Stimulated activated naive B cell treated with anti-CD40 and anti-IgM and Interleukin-4, amounts not matched to agents 10 μg/mL and 1 μg/mL and 100 μg/mL, for 72 hours (primary cell): ENCODE data around the gene RAET1G.
A peak's percentile ranks its signal among the peaks of the same experiment; 100 is the strongest.
"Not testable (repeated sequence)": the region's sequence is repeated elsewhere in the genome, so short reads cannot be mapped to it uniquely, and the experiment has no call there.

ENCODE experiments used
- ATAC-seq, 2 donors: fragments of 150-1000 bp; cut with Tn5 transposase; replicated peaks; 2 replicates each; pipeline ENCODE4 v1.10.0; 2021; ENCODE audit warnings: moderate library complexity in 1 of 2
- DNase-seq: peaks from one replicate; pipeline ENCODE4 v3.0.0; 2021
- H3K27ac Mint-ChIP-seq: one replicate; pipeline ENCODE4 v1.8.0; 2022; ENCODE audit warnings: mild to moderate bottlenecking, mixed read lengths
- H3K27me3 Mint-ChIP-seq, 2 donors: one replicate each; pipeline ENCODE4 v1.8.0; 2022; ENCODE audit warnings: mixed read lengths in 2 of 2
- H3K36me3 Mint-ChIP-seq, 2 donors: one replicate each; pipeline ENCODE4 v1.8.0; 2022; ENCODE audit warnings: mixed read lengths in 2 of 2, mild to moderate bottlenecking in 1 of 2
- H3K4me1 Mint-ChIP-seq, 2 donors: one replicate each; pipeline ENCODE4 v1.8.0; 2022; ENCODE audit warnings: mixed read lengths in 2 of 2, mild to moderate bottlenecking in 1 of 2
- H3K4me3 Mint-ChIP-seq, 2 donors: one replicate each; pipeline ENCODE4 v1.8.0; 2022; ENCODE audit warnings: mild to moderate bottlenecking in 2 of 2, mixed read lengths in 2 of 2, moderate library complexity in 1 of 2
- H3K9me3 Mint-ChIP-seq, 2 donors: one replicate each; pipeline ENCODE4 v1.8.0; 2022; ENCODE audit warnings: mixed read lengths in 2 of 2, mild to moderate bottlenecking in 1 of 2

RAET1G gene

DNA sequence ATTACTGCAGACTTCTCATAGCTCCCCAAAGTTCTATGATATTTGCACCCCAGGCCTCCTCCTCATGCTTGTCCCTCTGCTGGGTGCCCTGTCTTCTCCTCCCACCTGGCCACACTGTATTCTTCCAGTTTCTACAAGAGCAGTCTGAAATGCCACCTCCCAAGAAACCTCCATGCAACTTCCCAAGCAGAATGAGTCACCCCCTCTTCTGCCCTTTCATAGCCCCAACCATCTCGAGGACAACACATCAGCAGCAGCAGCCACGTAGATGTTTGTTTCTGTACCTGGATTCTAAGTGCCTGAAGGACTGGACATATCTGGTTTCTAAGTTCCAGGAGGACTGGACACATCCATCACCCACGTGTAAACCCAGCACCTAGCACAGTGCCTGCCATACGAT, 12.3 kb upstream of the RAET1G start:
- no peak for ATAC-seq
- no peak overlapping the region for H3K4me3 Mint-ChIP-seq

DNA sequence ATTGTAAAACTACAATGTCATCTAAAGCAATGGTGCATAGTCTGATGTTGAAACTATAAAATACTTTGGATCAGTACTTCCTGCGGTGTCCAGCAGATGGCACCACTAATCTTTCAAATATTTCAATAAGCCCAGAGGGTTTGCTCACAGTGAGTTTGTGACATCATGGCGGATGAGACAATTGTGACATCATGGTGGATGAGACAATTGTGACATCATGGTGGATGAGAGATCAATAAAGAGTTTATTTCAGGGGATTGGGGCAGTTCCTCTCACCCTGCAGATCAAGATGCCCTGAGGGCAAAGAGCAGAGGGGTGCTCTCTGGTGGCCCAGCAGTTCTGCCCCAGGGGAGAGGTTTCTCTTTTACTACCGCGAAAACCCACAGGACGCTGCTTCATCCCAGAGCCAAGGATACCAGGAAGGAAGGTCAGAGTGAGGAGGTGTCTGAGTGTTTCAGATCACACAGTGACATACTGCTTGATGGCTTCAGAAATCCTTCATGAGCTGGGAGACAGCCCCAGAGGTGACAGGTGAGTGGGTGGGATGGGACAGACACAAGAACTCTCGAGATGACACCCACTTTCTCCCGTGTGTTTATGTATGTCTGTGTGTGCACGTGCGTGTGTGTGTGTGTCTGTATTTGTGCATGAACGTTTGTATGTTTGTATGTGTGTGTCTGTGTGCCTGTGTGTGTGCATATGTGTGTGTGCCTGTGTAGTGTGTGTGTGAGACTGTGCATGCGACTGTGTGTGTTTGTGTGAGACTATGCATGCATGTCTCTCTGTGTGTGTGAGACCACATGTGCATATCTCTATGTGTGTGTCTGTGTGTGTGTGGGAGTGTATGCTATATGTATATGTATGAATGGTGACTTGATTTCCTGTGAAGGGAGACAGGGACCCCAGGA, 11.6 kb upstream of the RAET1G start:
- Mint-ChIP-seq H3K9me3 (no peaks in the 10 kb centered on the region), H3K4me1 (peaks cover 18 to 27% of the 10 kb centered on the region in 2 donors), H3K4me3 (no peak overlapping the region), H3K27me3 (peaks cover 73 to 96% of the 10 kb centered on the region in 2 donors), H3K27ac (no peak overlapping the region), H3K36me3 (no peaks in the 10 kb centered on the region)
- peak; percentile 28 to 49 for ATAC-seq
- peak; percentile 60 for DNase-seq

More for the DNA sequence above, 12.3 kb upstream of the RAET1G start:
- H3K4me1 Mint-ChIP-seq, result peaks cover 21 to 33% of the 10 kb centered on the region in 2 donors
- H3K9me3 Mint-ChIP-seq, result no peaks in the 10 kb centered on the region
- peaks cover 73 to 96% of the 10 kb centered on the region in 2 donors for H3K27me3 Mint-ChIP-seq
- DNase-seq, result no peak
- H3K27ac Mint-ChIP-seq, result no peak overlapping the region
- no peaks in the 10 kb centered on the region for H3K36me3 Mint-ChIP-seq

DNA sequence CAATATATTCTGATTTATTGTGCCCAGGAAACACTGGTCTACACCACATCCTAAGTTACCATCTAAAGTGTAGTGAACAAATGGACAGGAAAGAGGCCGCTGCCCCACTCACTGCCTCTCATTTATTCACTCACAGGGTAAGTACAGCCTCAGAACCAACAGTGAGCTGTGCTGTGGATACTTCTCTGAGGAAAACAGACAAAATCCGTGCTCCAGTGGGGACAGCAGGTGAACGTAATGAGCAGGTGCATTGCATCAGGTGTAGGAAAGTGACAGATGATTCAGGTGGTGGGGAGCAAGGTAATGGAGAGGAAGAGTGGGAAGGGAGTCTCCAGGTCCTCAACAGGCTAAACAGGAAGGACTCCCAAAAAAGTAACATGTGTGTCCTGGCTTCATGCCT, 10.5 kb upstream of the RAET1G start:
- ATAC-seq (no peak), DNase-seq (no peak)
- Mint-ChIP-seq H3K4me1 (peaks cover 10 to 17% of the 10 kb centered on the region in 2 donors), H3K36me3 (no peaks in the 10 kb centered on the region), H3K4me3 (no peak overlapping the region), H3K9me3 (no peaks in the 10 kb centered on the region), H3K27me3 (peaks cover 77 to 98% of the 10 kb centered on the region in 2 donors), H3K27ac (no peak overlapping the region)

DNA sequence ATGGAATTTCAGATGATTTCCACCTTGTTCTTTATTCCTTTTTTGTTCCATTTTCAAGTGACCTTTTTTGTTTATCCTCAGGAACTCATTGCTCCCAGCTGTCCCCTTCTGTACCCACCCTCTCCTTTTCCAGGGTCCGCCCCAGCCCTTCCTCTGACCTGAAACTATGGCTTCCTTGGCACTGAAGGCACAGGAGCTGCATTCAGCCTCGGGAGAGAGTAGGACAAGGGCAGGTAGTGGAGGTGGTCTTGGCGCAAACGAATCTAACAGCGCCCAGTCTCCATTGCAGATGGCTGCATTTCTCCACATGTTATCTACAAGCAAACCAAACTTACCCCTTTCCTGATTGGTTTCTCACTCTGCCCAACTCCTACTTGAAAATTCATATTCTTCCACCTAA, 10.1 kb upstream of the RAET1G start:
- no peak overlapping the region for H3K4me3 Mint-ChIP-seq
- no peaks in the 10 kb centered on the region for H3K9me3 Mint-ChIP-seq
- peaks cover 8 to 13% of the 10 kb centered on the region in 2 donors for H3K4me1 Mint-ChIP-seq
- H3K27me3 Mint-ChIP-seq, result peaks cover 81 to 98% of the 10 kb centered on the region in 2 donors
- no peak for ATAC-seq
- no peaks in the 10 kb centered on the region for H3K36me3 Mint-ChIP-seq
- no peak overlapping the region for H3K27ac Mint-ChIP-seq
- no peak for DNase-seq

- Mint-ChIP-seq H3K27me3 (peaks cover 81 to 96% of the 10 kb centered on the region in 2 donors), H3K27ac (no peak overlapping the region), H3K9me3 (peaks cover 0 to 2% of the 10 kb centered on the region in 2 donors)
Measured at GRCh38 chr6:149931501-149931900, 8.6 kb upstream of the RAET1G start.

GRCh38 chr6:149929422-149929821, 6.5 kb upstream of the RAET1G start:
- ATAC-seq (no peak), DNase-seq (no peak)
- Mint-ChIP-seq H3K9me3 (peaks cover 0 to 2% of the 10 kb centered on the region in 2 donors), H3K27me3 (peaks cover 83 to 96% of the 10 kb centered on the region in 2 donors), H3K4me3 (no peak overlapping the region), H3K27ac (no peak overlapping the region), H3K4me1 (peaks cover 12 to 18% of the 10 kb centered on the region in 2 donors), H3K36me3 (peaks cover 0 to 3% of the 10 kb centered on the region in 2 donors)

More at GRCh38 chr6:149931501-149931900, 8.6 kb upstream of the RAET1G start:
- no peak for ATAC-seq
- DNase-seq, result no peak
- peaks cover 0 to 3% of the 10 kb centered on the region in 2 donors for H3K36me3 Mint-ChIP-seq
- H3K4me1 Mint-ChIP-seq, result peaks cover 6 to 7% of the 10 kb centered on the region in 2 donors
- H3K4me3 Mint-ChIP-seq, result no peak overlapping the region

DNA sequence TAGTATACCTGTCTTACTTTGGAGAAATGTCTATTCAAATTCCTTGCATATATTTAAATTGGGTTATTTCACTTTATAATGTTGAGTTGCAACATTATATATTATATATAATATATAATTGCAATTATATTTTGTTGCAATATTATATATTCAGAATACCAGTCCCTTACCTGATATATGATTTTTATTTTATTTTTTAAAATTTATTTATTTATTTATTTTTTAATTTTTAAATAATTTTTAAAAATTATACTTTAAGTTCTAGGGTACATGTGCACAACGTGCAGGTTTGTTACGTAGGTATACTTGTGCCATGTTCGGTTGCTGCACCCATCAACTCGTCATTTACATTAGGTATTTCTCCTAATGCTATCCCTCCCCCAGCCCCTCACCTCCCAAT, 4.1 kb upstream of the RAET1G start:
- not testable (repeated sequence) for H3K36me3 Mint-ChIP-seq, H3K27ac Mint-ChIP-seq, ATAC-seq, DNase-seq, H3K4me3 Mint-ChIP-seq, H3K9me3 Mint-ChIP-seq
- Mint-ChIP-seq H3K4me1 (peaks cover 23 to 32% of the 10 kb centered on the region in 2 donors), H3K27me3 (peaks cover 92 to 97% of the 10 kb centered on the region in 2 donors)

DNA sequence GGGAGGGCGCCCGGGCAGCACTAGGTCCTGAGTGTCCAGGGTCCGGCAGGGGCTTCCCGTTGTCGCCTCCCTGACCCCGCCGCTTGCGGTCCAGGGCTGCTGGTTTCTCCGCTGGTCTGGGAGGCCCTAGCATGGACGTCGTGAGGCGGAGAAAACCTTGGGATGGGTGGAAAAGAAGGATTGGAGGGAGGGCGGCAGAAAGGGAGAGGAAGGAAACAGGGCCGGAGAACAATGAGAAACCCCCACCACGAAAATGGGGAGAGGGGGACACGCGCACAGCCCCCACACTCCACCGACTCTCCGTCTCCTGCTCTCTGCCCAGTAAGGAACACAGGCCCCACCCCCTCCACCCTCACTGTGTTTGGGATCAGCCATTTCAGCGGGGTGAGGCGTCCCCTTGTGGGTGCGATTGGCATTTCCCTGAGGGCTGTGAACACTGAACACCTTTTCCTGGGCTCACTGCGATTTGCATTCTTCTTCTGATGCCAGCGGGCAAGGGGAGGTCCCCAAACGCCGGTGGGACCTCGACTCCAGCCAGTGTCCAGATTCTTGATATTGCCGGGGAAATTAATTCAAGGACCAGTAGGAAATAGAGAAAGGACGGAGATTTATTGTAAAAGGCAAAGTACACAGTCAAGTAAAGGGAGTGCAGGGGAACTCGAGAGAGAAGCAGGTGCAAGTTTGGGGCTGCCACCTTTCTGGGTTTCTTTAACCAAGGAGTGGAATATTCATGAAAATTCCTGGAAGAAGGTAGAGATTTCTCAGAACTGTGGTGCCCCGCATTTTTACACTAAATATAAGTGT, 3.3 kb upstream of the RAET1G start:
- ATAC-seq (peak; percentile 78 to 80), DNase-seq (peak; percentile 60)
- H3K36me3 Mint-ChIP-seq, result peaks cover 0 to 3% of the 10 kb centered on the region in 2 donors

GRCh38 chr6:149925253-149925973, 2.5 kb upstream of the RAET1G start:
- Mint-ChIP-seq H3K36me3 (peaks cover 0 to 3% of the 10 kb centered on the region in 2 donors), H3K4me1 (peaks cover 25 to 35% of the 10 kb centered on the region in 2 donors), H3K4me3 (peak overlapping the region; percentile 44 to 77), H3K27me3 (peaks cover 93 to 97% of the 10 kb centered on the region in 2 donors), H3K27ac (no peak overlapping the region), H3K9me3 (peaks cover 0 to 2% of the 10 kb centered on the region in 2 donors)
- DNase-seq (no peak), ATAC-seq (no peak)

More for the DNA sequence above, 3.3 kb upstream of the RAET1G start:
- peaks cover 0 to 2% of the 10 kb centered on the region in 2 donors for H3K9me3 Mint-ChIP-seq
- H3K4me3 Mint-ChIP-seq, result peak overlapping the region; percentile 75 to 77
- peak overlapping the region; percentile 77 for H3K27ac Mint-ChIP-seq
- peaks cover 92 to 97% of the 10 kb centered on the region in 2 donors for H3K27me3 Mint-ChIP-seq
- peaks cover 25 to 35% of the 10 kb centered on the region in 2 donors for H3K4me1 Mint-ChIP-seq

DNA sequence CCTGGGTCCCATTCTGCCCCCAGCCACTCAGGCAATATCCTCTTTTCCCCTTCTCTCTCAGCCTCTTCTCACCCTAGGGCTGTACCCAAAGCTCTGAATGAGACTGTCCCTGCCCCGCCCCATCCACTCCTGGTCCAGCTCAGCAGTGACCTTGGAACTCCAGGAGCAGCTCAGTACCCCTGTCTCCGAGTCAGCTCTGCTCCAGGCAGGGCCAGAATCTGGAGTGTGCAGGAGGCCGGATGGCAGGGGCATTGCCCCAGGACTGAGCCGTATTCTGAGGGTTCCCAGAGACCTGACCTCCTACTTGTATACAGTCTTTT, 2.0 kb upstream of the RAET1G start:
- Mint-ChIP-seq H3K36me3 (peaks cover 0 to 3% of the 10 kb centered on the region in 2 donors), H3K27me3 (peaks cover 93 to 97% of the 10 kb centered on the region in 2 donors), H3K27ac (no peak overlapping the region), H3K9me3 (peaks cover 0 to 2% of the 10 kb centered on the region in 2 donors), H3K4me3 (no peak overlapping the region), H3K4me1 (peaks cover 25 to 35% of the 10 kb centered on the region in 2 donors)
- ATAC-seq, result no peak
- no peak for DNase-seq

DNA sequence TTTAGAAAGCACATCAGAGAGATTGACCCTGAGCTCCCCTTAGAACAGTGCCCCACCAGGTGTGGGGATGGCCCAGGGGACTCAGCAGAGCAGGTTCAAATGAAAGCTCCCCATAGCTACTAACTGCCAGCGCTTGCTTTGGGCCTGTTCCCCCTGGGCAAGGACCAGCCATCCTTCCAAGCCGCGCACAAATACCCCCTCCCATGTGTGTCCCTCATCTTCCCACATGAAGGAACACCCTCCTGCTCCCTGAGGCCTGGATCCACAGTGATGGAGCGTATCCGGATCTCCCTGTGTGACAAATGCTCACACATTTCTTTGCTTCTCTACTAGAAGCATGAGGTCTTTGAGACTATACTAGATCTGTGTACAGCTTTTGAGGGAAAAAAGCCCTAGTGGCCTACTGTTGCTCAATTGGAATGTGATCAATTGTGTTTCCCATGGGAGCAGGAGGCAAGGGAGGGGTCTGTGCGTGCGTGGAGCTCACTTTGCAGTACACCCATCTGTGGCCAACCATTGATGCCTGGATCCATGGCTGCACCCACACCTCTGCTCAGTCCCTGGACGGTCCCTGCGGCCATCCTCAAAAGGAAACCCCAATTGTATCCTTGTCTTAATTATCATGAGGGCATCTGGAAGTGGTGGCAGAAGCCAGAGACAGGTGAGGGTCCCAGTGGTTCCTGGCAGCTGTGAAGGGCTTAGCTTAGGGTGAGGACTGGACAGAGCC, 1.4 kb upstream of the RAET1G start:
- H3K27me3 Mint-ChIP-seq, result peaks cover 93 to 97% of the 10 kb centered on the region in 2 donors
- peaks cover 0 to 3% of the 10 kb centered on the region in 2 donors for H3K36me3 Mint-ChIP-seq
- no peak overlapping the region for H3K27ac Mint-ChIP-seq
- no peak for ATAC-seq
- H3K4me1 Mint-ChIP-seq, result peaks cover 26 to 40% of the 10 kb centered on the region in 2 donors
- no peak for DNase-seq
- H3K9me3 Mint-ChIP-seq, result peaks cover 0 to 2% of the 10 kb centered on the region in 2 donors
- peak overlapping the region in 1 of 2 donors; percentile 12 for H3K4me3 Mint-ChIP-seq

- H3K36me3 Mint-ChIP-seq, result peaks cover 0 to 3% of the 10 kb centered on the region in 2 donors
- peaks cover 29 to 49% of the 10 kb centered on the region in 2 donors for H3K4me1 Mint-ChIP-seq
- DNase-seq (no peak), ATAC-seq (no peak)
- peak overlapping the region; percentile 81 to 83 for H3K4me3 Mint-ChIP-seq
- peaks cover 0 to 2% of the 10 kb centered on the region in 2 donors for H3K9me3 Mint-ChIP-seq
- H3K27me3 Mint-ChIP-seq, result peaks cover 93 to 97% of the 10 kb centered on the region in 2 donors
- no peak overlapping the region for H3K27ac Mint-ChIP-seq
Measured at GRCh38 chr6:149923327-149923986, 536 bp upstream of the RAET1G start.

DNA sequence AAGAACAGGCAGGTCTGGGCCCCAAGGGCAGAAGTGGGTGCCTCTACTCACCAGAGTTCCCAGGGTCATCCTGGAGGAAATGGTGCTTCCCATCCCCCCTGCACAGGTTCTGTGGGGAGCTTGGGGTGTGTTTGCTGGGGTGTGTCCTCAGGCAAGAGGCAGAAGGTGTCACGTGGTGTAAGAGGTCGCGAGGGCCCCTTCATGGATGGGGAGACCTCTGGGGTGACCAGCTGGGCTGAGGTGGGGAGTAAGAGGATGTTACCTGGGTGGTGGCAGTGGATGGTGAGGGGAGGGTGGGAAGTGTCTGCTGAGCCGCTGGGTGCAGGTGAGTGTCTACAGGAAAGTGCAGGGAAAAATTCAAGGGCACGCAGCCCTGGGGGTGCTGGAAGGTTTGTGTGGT, 830 bp downstream of the RAET1G start:
- peak overlapping the region; percentile 81 to 83 for H3K4me3 Mint-ChIP-seq
- not testable (repeated sequence) for DNase-seq, ATAC-seq, H3K9me3 Mint-ChIP-seq, H3K36me3 Mint-ChIP-seq, H3K27ac Mint-ChIP-seq
- peaks cover 84 to 87% of the 10 kb centered on the region in 2 donors for H3K27me3 Mint-ChIP-seq
- peaks cover 32 to 54% of the 10 kb centered on the region in 2 donors for H3K4me1 Mint-ChIP-seq
